GM21381 (cell line): ENCODE results near the gene PDIA2.
"Not testable (repeated sequence)": the region's sequence is repeated elsewhere in the genome, so short reads cannot be mapped to it uniquely, and the experiment has no call there.

Experiments
- ATAC-seq: cut with Tn5 transposase; IDR thresholded peaks from one replicate; pipeline ENCODE4 v1.9.1; 2021; ENCODE audit warnings: mild to moderate bottlenecking, moderate library complexity; ENCODE audit not compliant: unreplicated experiment

PDIA2 gene

GRCh38 chr16:283033-283805 is at the start of gene PDIA2:
PDIA2 (plus strand) TSS chr16:283164; CDS start chr16:283170, 6 bp downstream.
- ATAC-seq, result no peak

GRCh38 chr16:234468-235305 is 48.3 kb upstream of the PDIA2 start, which contains the start of gene FAM234A:
FAM234A (plus strand) TSS chr16:234821; CDS start chr16:254414, 19,593 bp downstream.
- peak; percentile 89 for ATAC-seq

- no peak for ATAC-seq
Observed at GRCh38 chr16:239948-240277, 43.1 kb upstream of the PDIA2 start.

- no peak for ATAC-seq
Observed at GRCh38 chr16:240559-240958, 42.4 kb upstream of the PDIA2 start.

GRCh38 chr16:242281-242680 is 40.7 kb upstream of the PDIA2 start:
- ATAC-seq, result no peak

- no peak for ATAC-seq
Observed at GRCh38 chr16:243348-243747, 39.6 kb upstream of the PDIA2 start.

GRCh38 chr16:245105-245504 is 37.9 kb upstream of the PDIA2 start:
- ATAC-seq, result no peak

- ATAC-seq, result no peak
Observed at GRCh38 chr16:247027-247426, 35.9 kb upstream of the PDIA2 start.

- no peak for ATAC-seq
Observed at GRCh38 chr16:249431-249830, 33.5 kb upstream of the PDIA2 start.

GRCh38 chr16:252366-253337 is 30.3 kb upstream of the PDIA2 start:
- ATAC-seq, result no peak

GRCh38 chr16:253833-254232 is 29.1 kb upstream of the PDIA2 start:
- ATAC-seq, result no peak

GRCh38 chr16:254461-254860 is 28.5 kb upstream of the PDIA2 start:
- no peak for ATAC-seq

GRCh38 chr16:255183-255582 is 27.8 kb upstream of the PDIA2 start:
- ATAC-seq, result no peak

GRCh38 chr16:258091-258490 is 24.9 kb upstream of the PDIA2 start:
- ATAC-seq, result not testable (repeated sequence)

GRCh38 chr16:259226-259625 is 23.7 kb upstream of the PDIA2 start:
- no peak for ATAC-seq

GRCh38 chr16:259814-260253 is 23.1 kb upstream of the PDIA2 start:
- no peak for ATAC-seq

GRCh38 chr16:260326-260725 is 22.6 kb upstream of the PDIA2 start:
- ATAC-seq, result no peak

GRCh38 chr16:261031-261691 is 21.8 kb upstream of the PDIA2 start:
- ATAC-seq, result no peak

GRCh38 chr16:262121-262745 is 20.7 kb upstream of the PDIA2 start:
- ATAC-seq, result no peak
